Measurements from ENCODE around the gene PMM1. TPM values are rescaled to one million over a fixed set of nuclear protein-coding genes. Genes with fewer than 3 reads are reported as not detected.
"Not testable (repeated sequence)": the region's sequence is repeated elsewhere in the genome, so short reads cannot be mapped to it uniquely, and the experiment has no call there.

PMM1 gene
- total RNA-seq, 1 experiment from 2014 or later: 10.3 TPM

DNA sequence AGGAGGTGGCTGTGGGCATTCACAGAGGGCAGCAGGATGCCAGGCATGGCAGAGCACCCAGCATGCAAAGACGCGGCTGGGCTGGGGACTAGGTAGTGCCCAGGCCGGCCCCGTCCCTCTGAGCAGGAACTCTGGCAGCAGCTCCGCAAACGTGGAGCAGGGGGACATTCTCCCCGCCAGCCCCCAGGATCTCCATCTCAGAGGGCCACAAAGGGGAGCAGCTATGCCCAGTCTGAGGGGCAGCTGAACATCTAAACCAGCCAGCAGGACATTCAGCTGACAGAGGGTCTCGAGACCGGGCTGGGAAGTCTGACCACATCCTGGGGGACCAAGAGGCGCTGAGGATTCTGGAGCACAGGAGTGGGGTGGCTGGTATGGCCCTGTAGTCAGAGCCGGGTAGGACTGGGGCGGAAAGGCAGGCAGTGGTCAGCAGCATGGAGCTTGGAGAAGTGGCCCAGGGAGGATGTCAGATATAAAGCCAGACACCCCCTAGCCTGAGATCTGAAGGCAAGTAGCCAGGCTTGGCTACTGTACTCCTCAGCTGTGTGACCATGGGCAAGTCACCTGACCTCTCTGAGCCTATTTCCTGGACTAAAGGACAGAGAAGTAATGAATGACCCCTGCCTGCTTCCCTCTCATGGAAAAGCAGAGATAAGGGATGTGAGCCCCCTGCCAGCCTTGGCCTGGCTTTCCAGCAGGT, 10.2 kb downstream of the PMM1 start:
- H3K36me3 ChIP-seq: no peaks in the 10 kb centered on the region
- no peaks in the 10 kb centered on the region for H3K4me1 ChIP-seq
- DNase-seq: no peak
- no peaks in the 10 kb centered on the region for H3K27me3 ChIP-seq
- H3K4me3 ChIP-seq: no peak overlapping the region
- H3K9me3 ChIP-seq (replicated peaks): no peaks in the 10 kb centered on the region
- H3K27ac ChIP-seq: no peak overlapping the region

DNA sequence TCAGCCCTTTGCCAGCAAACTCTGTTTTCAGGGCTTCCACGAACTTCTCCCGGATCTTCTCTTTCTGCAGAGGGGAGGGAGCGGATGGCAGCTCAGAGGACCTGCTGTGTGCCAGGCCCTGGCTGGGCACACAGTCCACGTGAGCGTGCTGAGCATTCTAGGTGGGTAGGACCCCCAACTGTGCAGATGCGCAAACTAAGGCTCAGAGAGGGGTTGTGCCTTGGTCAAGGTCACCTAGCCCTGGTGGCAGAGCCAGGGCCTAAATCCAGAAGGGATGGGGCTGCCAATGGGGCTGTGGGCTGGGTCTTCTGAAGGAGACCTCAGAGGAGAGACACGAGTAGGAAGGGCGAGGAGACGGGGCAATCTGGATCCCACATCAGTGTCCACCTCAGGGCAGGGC, 10.8 kb downstream of the PMM1 start:
- no peaks in the 10 kb centered on the region for H3K27me3 ChIP-seq
- H3K4me1 ChIP-seq: no peaks in the 10 kb centered on the region
- no peak overlapping the region for H3K27ac ChIP-seq
- H3K36me3 ChIP-seq: no peaks in the 10 kb centered on the region
- no peak overlapping the region for H3K4me3 ChIP-seq
- DNase-seq: no peak
- H3K9me3 ChIP-seq (replicated peaks): no peaks in the 10 kb centered on the region

DNA sequence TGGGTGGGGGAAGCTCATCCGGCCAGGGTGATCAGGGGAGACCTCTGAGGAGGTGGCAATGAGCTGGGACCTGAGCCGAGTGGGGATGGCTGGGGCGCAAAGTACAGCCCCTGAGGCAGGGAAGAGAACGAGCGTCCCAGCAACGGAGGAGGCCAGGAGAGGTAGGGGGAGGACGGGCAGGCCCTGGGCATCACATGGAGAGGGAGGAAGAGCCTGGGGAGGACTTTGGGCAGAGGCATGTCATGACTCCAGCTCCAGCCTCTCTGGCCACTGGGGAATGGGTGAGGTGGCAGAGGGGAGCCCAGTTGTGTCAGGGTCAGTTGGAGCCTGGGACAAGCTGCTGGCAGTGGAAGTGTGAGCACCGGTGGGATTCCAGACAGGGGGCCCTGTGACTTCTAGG, 11.5 kb downstream of the PMM1 start:
- H3K27me3 ChIP-seq: no peaks in the 10 kb centered on the region
- H3K4me3 ChIP-seq: no peak overlapping the region
- no peak overlapping the region for H3K27ac ChIP-seq
- no peak for DNase-seq
- H3K9me3 ChIP-seq (replicated peaks): no peaks in the 10 kb centered on the region
- H3K4me1 ChIP-seq: no peaks in the 10 kb centered on the region
- H3K36me3 ChIP-seq: no peaks in the 10 kb centered on the region

DNA sequence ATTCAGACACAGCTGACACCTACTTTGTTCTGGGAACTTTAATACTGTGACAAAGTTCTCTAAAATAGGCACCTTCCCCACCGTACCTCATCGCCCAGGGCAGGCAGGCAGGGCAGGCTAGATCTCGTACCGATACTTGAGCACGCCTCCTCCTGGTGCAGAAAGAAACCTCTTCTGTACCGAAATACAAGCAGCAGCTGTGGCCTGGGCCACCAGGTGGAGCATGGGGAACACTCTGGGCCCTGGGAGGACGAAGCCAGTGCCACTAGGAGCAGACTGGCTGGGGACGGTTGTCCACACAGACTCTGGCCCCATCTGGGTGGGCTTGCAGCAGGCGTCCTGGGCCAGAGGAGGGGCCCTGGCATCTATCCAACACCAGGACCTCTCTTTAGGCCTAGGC, 12.8 kb downstream of the PMM1 start:
- H3K27me3 ChIP-seq: no peaks in the 10 kb centered on the region
- H3K4me1 ChIP-seq: no peaks in the 10 kb centered on the region
- no peak overlapping the region for H3K4me3 ChIP-seq
- no peak overlapping the region for H3K27ac ChIP-seq
- DNase-seq: peak; percentile 47 to 59
- no peaks in the 10 kb centered on the region for H3K9me3 ChIP-seq (replicated peaks)
- no peaks in the 10 kb centered on the region for H3K36me3 ChIP-seq

DNA sequence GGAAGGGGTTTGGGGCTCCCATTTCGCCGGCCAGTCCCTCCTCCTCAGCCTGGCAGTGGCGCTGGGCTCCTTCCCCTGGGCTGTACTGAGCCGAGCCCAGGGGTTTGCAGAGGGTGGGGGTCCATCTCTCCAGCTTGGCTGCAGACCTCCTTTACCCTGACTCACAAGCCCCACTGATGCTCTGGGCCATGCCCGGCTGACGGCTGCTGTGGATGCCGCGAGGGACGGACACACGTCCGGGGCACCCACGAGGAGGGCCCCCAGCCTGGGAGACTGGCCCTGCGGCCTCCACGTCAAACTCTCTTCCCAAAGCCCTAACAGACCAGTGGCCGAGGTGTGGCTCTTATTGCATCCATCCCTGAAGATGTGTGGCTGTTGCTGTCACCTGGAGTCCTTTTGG, 14.1 kb downstream of the PMM1 start:
- no peak for DNase-seq
- H3K4me1 ChIP-seq: no peaks in the 10 kb centered on the region
- H3K36me3 ChIP-seq: no peaks in the 10 kb centered on the region
- H3K9me3 ChIP-seq (replicated peaks): no peaks in the 10 kb centered on the region
- no peaks in the 10 kb centered on the region for H3K27me3 ChIP-seq
- H3K27ac ChIP-seq: no peak overlapping the region
- no peak overlapping the region for H3K4me3 ChIP-seq

DNA sequence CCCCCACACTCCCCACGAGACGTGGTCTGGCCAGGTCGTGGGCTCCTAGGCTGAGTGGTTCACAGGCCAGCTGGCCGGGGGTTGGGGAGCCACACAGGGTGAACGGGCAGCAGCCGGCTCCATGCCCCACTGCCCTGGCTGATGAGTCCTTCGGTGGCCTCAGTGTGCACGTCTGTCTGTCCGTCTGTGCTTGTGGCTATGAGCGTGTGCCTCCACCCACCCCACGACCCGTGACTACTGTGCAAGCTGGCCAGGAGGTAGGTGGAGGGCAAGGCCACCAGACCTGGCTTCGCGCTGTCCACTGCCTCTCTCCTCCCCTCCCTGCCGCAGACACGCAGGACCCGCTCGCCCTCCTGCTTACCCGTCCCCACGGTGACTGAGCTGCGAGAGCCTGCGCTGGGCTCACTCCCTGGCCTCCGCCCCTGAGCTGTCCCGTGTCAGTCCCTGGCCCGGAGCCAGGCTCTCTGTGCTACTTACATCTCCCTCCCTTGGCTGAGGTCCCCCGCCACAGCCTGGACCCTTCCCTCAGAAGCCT, 14.7 kb downstream of the PMM1 start:
- Histone ChIP-seq H3K4me1 (no peaks in the 10 kb centered on the region), H3K4me3 (no peak overlapping the region), H3K27me3 (no peaks in the 10 kb centered on the region), H3K36me3 (no peaks in the 10 kb centered on the region), H3K27ac (no peak overlapping the region), H3K9me3 (replicated peaks) (no peaks in the 10 kb centered on the region)
- no peak for DNase-seq

DNA sequence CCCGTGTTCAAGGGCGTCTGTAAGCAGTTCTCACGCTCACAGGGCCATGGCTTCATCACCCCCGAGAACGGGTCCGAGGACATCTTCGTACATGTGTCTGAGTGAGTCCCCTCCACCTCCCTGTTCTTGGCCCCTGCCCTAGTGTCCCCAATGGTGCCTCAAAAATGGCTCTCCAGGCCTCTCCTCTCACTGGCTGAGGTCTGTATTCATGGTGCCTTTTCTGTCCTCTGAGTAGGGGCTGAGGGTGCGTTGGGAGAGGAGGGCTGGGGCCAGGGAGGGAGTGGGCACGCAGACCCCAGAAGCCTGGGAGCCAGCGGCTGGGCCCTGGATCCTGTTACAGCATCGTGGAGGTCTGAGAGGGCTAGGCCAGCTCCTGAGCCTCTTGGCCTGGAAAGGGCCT, 16.0 kb downstream of the PMM1 start:
- no peaks in the 10 kb centered on the region for H3K9me3 ChIP-seq (replicated peaks)
- DNase-seq: no peak
- no peaks in the 10 kb centered on the region for H3K36me3 ChIP-seq
- no peak overlapping the region for H3K4me3 ChIP-seq
- no peaks in the 10 kb centered on the region for H3K27me3 ChIP-seq
- H3K4me1 ChIP-seq: no peaks in the 10 kb centered on the region
- H3K27ac ChIP-seq: no peak overlapping the region

DNA sequence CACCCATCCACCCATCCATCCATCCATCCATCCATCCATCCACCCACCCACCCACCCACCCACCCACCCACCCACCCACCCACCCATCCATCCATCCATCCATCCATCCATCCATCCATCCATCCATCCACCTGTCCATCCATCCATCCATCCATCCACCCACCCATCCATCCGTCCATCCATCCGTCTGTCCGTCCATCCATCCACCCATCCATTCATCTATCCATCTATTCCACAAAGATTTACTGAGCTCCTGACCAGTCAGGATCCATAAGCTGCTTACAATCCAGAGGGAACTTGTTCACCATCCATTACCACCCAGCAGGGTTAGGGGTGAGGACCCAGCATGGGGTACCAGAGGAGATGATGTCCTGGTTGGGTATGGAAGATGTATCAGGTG, 17.3 kb downstream of the PMM1 start:
- H3K9me3 ChIP-seq (replicated peaks); H3K4me1 ChIP-seq; DNase-seq; H3K27me3 ChIP-seq; H3K27ac ChIP-seq; H3K36me3 ChIP-seq; H3K4me3 ChIP-seq: not testable (repeated sequence)

DNA sequence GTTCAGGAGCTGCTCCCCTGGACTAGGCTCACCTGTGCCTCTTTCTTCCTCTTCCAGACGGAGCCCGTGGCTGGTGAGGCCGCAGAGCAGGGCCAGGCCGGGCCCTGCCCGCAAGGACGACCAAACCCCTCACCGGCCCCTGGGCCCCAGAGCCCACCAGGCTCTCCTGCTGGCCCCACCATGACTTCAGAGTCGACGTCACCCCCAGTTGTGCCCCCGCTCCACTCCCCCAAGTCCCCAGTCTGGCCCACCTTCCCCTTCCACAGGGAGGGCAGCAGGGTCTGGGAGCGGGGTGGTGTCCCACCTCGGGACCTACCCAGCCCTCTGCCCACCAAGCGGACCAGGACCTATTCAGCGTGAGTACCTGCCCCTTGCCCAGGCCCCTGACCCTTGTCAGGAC, 17.9 kb downstream of the PMM1 start:
- Histone ChIP-seq H3K4me1 (no peaks in the 10 kb centered on the region), H3K4me3 (no peak overlapping the region), H3K27ac (no peak overlapping the region), H3K9me3 (replicated peaks) (no peaks in the 10 kb centered on the region), H3K36me3 (no peaks in the 10 kb centered on the region), H3K27me3 (no peaks in the 10 kb centered on the region)
- no peak for DNase-seq

DNA sequence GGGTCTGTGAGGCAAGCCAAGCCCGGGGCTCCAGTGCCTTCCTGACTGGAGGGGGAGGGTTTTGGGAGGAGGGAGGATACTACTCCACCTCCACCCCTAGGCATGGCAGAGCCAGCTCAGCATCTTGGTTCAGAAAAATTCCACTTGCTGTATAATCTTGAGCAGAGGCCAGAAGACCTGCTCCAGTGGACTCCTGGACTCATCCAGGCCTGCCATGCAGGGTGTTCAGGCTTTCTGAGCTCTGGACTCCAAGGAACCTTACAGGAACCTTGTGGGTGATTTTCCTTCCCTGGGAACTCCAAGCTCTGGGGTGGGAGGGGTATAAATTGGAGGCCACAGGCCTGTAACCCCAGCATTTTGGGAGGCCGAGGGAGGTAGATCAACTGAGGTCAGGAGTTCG, 19.4 kb downstream of the PMM1 start:
- no peaks in the 10 kb centered on the region for H3K27me3 ChIP-seq
- no peak overlapping the region for H3K4me3 ChIP-seq
- H3K9me3 ChIP-seq (replicated peaks): no peaks in the 10 kb centered on the region
- H3K36me3 ChIP-seq: no peaks in the 10 kb centered on the region
- no peak for DNase-seq
- H3K27ac ChIP-seq: no peak overlapping the region
- H3K4me1 ChIP-seq: peaks cover 6% of the 10 kb centered on the region; the same call in 1 of the 2 replicates

DNA sequence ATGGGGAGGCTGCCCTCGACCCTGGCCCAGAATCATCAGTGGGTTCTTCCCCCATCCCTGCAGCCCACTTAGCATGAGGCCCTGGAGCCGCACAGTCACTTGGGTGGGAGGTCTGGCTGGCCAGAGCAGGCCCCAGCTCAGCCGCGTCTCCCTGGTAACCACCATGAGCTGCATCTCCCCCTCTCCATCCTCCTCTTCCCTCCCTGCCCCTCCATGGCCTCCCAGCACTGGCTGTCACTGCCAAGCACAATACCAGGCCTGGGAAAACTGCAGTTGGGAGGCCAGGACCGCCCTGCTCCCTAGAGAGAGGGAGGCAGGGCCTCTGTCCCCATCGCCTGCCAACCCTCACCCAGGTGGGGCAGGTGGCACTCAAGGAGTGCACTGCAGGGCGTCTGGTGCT, 20.8 kb downstream of the PMM1 start:
- H3K27ac ChIP-seq: no peak overlapping the region
- DNase-seq: no peak
- no peaks in the 10 kb centered on the region for H3K27me3 ChIP-seq
- H3K4me1 ChIP-seq: peaks cover 8% of the 10 kb centered on the region; the same call in 1 of the 2 replicates
- no peaks in the 10 kb centered on the region for H3K9me3 ChIP-seq (replicated peaks)
- H3K36me3 ChIP-seq: peaks cover 2% of the 10 kb centered on the region; the same call in 1 of the 2 replicates
- no peak overlapping the region for H3K4me3 ChIP-seq

DNA sequence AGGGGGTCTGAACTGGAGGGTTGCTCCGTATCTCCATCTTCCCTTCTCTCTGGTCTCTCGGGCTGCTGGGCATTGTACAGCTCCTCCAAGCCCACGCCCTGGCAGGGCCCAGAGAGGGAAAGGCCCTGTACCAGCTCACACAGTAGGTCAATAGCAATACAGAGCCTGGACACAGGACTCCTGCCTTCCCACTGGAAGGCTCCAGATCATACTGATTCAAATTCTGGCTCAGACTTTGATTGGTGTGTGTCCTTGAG, 22.2 kb downstream of the PMM1 start:
- no peak overlapping the region for H3K27ac ChIP-seq
- H3K4me3 ChIP-seq: no peak overlapping the region
- H3K4me1 ChIP-seq: peaks cover 20% of the 10 kb centered on the region
- peaks cover 2% of the 10 kb centered on the region; the same call in 1 of the 2 replicates for H3K36me3 ChIP-seq
- H3K27me3 ChIP-seq: no peaks in the 10 kb centered on the region
- H3K9me3 ChIP-seq (replicated peaks): no peaks in the 10 kb centered on the region
- no peak for DNase-seq

DNA sequence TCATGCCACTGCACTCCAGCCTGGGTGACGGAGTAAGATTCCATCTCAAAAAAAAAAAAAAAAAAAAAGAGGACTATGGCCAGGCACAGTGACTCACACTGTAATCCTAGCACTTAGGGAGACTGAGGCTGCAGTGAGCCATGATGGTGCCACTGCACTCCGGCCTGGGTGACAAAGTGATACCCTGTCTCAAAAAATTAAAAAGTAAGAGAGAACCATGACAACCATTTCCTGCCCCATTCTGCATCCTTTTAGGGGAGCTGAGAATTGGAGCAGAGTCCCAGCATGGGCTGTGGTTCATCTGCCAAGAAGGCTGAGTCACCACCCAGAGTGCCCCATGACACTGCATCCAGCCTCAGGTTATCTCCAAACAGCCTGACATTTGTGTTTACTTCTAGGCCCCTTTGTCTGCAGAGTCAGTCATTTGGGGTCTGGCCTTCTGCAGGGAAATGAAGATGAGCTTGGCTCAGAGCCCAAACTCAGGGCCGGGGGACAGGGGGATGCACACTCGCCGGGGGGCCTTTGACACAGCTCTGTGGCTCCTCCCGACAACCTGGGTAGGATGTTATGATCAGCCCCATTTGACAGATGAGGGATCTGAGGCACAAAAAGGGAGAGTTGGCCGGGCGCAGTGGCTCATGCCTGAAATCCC, 24.1 kb downstream of the PMM1 start:
- peaks cover 2% of the 10 kb centered on the region; the same call in 1 of the 2 replicates for H3K36me3 ChIP-seq
- H3K4me1 ChIP-seq: peaks cover 32% of the 10 kb centered on the region
- peak overlapping the region; percentile 7; the same call in 1 of the 2 replicates for H3K27ac ChIP-seq
- DNase-seq: peak; percentile 66 to 73
- H3K4me3 ChIP-seq: no peak overlapping the region
- H3K9me3 ChIP-seq (replicated peaks): no peaks in the 10 kb centered on the region
- H3K27me3 ChIP-seq: no peaks in the 10 kb centered on the region

DNA sequence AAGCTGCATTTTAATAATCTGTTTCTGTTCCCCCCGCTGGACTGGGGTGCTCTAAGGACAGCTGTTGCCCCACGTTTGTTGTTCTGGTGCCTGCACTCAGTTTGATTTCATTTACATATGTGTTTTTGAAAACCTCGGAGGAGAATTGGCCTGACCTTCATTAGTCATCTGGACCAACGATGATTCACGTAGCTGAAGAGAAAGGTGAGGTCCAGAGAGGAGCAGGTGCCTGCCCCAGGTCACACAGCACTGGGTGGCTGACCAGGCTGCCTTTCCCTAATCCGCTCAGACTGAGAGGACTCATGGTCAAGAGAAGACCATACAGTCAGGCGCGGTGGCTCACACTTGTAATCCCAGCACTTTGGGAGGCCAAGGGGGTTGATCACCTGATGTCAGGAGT, 25.1 kb downstream of the PMM1 start:
- Histone ChIP-seq H3K27me3 (no peaks in the 10 kb centered on the region), H3K36me3 (peaks cover 2% of the 10 kb centered on the region; the same call in 1 of the 2 replicates), H3K4me1 (peaks cover 39% of the 10 kb centered on the region), H3K9me3 (replicated peaks) (no peaks in the 10 kb centered on the region), H3K27ac (no peak overlapping the region), H3K4me3 (no peak overlapping the region)
- no peak for DNase-seq

DNA sequence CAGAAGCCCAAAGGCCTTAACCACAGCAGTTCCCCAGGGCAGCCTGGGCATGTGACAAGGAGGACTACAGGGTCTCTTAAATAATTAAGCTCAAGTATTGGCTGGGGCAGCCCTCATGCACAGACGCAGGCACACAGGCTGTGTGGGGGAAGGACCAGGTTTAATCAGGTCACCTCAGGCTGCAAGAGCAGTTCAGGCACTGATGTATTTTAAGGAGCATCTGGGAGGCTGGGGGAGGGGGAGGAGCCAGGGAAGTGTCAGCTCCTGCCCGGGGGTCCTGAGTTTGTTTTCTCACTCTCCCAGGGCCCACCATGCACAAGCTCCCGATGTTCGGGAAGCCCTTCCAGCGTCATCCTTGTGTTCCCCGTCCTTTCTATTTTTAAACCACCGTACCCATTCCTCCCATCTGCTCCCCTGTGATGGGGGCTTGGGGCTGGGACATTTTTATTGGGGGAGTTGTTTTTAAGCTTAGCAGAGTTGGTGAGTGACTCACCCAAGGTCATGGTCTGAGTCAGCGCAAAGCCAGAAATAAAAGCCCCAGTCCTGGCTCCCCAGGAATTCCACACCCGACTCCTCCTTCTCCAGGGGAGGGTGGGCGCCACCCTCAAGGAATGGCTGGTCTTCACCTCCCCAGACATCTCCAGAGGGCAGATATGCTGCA, 26.5 kb downstream of the PMM1 start:
- H3K27me3 ChIP-seq: no peaks in the 10 kb centered on the region
- H3K4me1 ChIP-seq: peaks cover 43% of the 10 kb centered on the region
- no peak overlapping the region for H3K4me3 ChIP-seq
- no peaks in the 10 kb centered on the region for H3K9me3 ChIP-seq (replicated peaks)
- peak; percentile 42 to 52 for DNase-seq
- H3K27ac ChIP-seq: no peak overlapping the region
- peaks cover 2% of the 10 kb centered on the region; the same call in 1 of the 2 replicates for H3K36me3 ChIP-seq
